Measurements from ENCODE around the gene AGAP3. TPM values are rescaled to one million over a fixed set of nuclear protein-coding genes. Genes with fewer than 3 reads are reported as not detected.
A peak's percentile ranks its signal among the peaks of the same experiment; 100 is the strongest.
"Not testable (repeated sequence)": the region's sequence is repeated elsewhere in the genome, so short reads cannot be mapped to it uniquely, and the experiment has no call there.

AGAP3 gene
- total RNA-seq, result 10 to 100 TPM; 16.7 to 17.7 TPM

DNA sequence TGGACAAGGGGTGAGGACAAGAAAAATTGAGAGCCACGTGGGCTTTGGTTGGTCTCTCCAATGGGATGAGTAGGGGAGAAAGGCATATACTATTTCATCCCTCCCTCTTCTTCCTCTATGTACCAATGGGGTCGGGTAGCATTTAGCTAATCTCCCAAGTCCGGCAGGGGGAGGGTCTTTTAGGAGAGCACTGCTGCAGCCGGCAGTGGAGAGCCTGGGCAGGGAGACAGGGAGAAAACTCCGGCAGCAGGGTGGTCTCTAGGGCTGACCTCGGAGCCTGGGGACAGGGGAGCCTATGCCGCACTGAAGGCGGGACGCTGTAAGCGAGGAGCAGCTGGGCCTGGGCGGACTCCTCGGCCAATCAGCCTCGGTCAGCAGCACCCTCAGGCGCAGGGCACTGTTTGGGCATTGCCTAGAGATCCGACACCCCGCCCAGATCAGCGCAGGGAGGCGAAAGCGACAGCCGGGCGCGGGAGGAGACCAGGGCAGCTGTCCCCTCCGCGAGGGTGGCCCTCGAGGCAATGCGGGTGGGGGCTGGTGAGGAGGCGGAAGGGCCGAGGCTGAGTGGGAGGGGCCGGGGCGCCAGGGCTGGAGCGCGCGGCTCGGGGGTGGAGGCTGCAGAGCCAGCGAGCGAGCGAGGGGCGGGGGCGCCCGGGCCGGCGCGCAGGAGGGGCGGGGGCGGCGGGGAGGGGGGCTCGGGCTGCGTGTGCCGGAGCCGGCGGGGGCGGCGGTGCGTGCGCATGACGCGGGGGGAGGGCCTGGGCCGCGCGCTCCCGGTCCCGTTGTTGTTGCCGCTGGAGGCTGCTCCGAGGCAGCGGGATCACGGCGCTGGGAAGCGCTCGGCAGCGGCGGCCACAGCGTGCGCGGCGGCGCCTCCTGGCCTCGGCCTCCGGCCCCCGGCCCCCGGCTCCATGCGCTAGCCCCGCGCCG, at the start of gene AGAP3:
Gene AGAP3, plus strand, starts transcription at position 785 of the 930 bp plus-strand sequence. CDS start 267 bp downstream, outside the sequence.
- peaks cover 32% of the 10 kb centered on the region for H3K4me1 Mint-ChIP-seq (ENCODE audit: low read depth)
- CTCF ChIA-PET, result interaction anchor here (0.5 to 1.1 kb wide), 3 partner anchors 34 to 77 kb away, joined by 3 read pairs; no protein-coding TSS in a partner anchor
- peaks cover 4% of the 10 kb centered on the region for H3K36me3 Mint-ChIP-seq (ENCODE audit: low read depth)
- H3K27me3 Mint-ChIP-seq (ENCODE audit: low read depth), result peaks cover 9% of the 10 kb centered on the region
- H3K27ac Mint-ChIP-seq, result peak within 1 kb of the TSS; percentile 18
- intact Hi-C loops (cut with micrococcal nuclease), result loop anchor here (2.0 to 10.0 kb wide), 3 partner anchors 25 to 1211 kb away; partner anchors contain the start of genes ATP6V0E2 and ZNF775
- H3K4me3 Mint-ChIP-seq, result peak within 1 kb of the TSS; percentile 84
- DNase-seq, result peak; percentile 36
- no peaks in the 10 kb centered on the region for H3K9me3 Mint-ChIP-seq

DNA sequence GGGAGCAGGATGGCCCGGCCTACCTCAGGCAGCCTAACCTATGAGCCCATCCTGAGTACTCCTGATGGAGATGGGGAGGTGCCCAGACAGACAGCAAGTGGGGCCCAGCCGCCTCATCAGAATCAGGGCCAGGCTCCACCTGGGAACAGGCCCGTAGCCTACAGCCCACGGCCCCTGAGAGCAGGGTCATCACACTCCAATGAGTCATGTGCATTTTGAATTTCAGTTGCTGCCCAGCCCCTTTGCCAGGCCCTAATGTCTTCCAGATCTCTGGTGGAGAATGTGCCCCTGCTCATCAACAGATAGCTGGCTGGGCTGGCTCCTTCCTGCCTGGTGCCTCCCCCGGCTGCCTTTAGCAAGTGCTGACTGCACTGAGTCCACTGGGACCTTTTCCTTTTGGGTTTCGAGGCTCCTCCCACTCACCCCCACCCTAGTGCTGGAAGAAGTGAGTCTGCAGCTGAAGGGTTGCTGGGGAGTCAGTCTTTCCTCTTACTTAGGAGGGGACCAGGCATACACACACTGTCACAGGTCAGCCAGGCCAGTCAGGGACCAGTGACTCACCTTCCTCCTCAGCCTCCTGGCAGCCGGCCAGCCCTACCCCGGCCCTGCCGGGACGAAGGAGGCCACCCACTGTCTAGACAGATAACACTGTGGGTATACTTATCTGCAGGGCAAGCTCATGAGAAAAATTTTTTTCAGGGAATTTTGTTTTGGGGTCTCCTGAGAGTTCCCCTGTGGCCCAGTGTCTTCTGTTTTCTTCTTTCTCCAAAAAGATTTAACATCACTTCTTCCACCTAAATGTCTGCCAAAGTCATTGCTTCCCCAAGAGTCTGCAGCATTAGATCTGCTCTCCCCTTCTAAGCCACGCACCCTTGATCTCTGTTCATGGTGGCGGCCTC, 47.1 kb upstream of the AGAP3 start:
- H3K27me3 Mint-ChIP-seq (ENCODE audit: low read depth), result no peaks in the 10 kb centered on the region
- intact Hi-C loops (cut with micrococcal nuclease), result loop anchor here (1.0 kb wide), 1 partner anchor 19 kb away; no protein-coding TSS in a partner anchor
- peak; percentile 80 for DNase-seq
- no peaks in the 10 kb centered on the region for H3K9me3 Mint-ChIP-seq
- H3K36me3 Mint-ChIP-seq (ENCODE audit: low read depth), result peaks cover 4% of the 10 kb centered on the region
- CTCF ChIA-PET, result interaction anchor here (1.0 to 1.3 kb wide), 2 partner anchors 11 to 29 kb away, joined by 3 to 8 read pairs; partner anchors contain the start of gene ABCB8
- peaks cover 16% of the 10 kb centered on the region for H3K4me1 Mint-ChIP-seq (ENCODE audit: low read depth)
- peak overlapping the region; percentile 35 for H3K27ac Mint-ChIP-seq
- H3K4me3 Mint-ChIP-seq, result no peak overlapping the region

DNA sequence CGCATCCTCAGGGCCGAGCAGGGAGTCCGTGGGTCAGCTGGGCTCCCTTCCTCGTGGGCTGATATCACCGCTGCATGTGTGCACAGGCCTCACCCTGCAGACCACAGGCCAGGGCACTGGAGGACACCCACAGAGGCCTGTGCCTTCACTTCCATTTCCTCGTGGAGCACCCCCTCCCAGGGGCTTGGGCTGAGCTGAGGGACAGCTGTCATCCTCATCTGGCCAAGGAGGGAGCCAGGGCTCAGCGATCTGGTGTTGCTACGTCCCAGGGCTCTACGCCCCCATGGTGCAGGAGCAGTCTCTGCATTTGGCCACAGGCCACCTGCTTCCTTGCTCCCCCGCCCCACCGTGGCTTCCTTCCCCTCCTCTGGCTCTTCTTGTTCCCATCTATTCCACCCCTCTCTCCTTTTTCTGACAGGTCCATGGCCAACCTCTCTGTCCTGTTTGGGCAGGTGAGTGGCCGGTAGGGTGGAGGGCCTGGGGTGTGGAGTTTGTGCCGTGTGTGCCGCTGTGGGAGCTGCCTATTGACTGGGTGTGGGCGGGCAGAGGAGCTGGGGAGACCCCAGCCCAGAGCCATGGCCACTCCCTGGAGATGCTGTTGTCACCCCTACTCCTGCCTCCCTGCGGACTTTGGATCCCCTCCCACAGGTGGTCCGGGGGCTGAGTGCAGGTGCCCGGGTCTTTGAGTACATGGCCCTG, 46.3 kb upstream of the AGAP3 start:
- peaks cover 4% of the 10 kb centered on the region for H3K36me3 Mint-ChIP-seq (ENCODE audit: low read depth)
- DNase-seq, result no peak
- H3K27ac Mint-ChIP-seq, result no peak overlapping the region
- intact Hi-C loops (cut with micrococcal nuclease), result loop anchor here (1.0 kb wide), 1 partner anchor 18 kb away; no protein-coding TSS in a partner anchor
- no peak overlapping the region for H3K4me3 Mint-ChIP-seq
- H3K4me1 Mint-ChIP-seq (ENCODE audit: low read depth), result peaks cover 16% of the 10 kb centered on the region
- CTCF ChIA-PET, result no interaction called here
- no peaks in the 10 kb centered on the region for H3K27me3 Mint-ChIP-seq (ENCODE audit: low read depth)
- no peaks in the 10 kb centered on the region for H3K9me3 Mint-ChIP-seq

DNA sequence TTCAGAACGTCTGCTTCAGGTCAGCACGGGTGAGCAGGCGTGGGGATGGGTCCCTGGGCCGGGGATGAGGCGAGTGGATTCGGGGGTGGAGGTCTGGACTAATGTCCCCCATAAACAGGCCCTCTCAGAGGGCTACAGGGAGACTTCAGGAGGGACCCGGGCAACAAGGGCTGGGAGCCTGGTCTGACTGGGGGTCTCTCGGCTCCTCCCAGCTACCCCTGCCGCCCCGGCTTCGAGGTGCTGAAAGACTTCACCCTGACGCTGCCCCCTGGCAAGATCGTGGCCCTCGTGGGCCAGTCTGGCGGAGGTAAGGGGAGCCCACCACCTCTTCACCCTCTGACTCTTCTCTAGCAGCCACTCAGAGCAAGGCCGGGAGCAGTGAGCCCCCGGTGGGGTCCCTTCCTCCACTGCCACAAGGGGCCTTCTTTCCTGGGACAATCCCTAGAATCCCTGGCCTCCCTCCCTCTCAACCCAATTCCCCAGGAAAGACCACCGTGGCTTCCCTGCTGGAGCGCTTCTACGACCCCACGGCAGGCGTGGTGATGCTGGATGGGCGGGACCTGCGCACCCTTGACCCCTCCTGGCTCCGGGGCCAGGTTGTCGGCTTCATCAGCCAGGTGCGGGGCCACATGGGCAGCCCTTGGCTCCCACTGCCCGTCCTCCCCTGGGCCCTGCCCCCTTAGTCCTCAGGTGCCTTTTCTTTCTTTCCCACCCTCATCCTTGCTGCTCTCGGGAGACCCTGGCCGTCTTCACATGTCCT, 45.5 kb upstream of the AGAP3 start:
- intact Hi-C loops (cut with micrococcal nuclease), result no loop called here
- CTCF ChIA-PET, result no interaction called here
- H3K27me3 Mint-ChIP-seq (ENCODE audit: low read depth), result no peaks in the 10 kb centered on the region
- H3K4me3 Mint-ChIP-seq, result no peak overlapping the region
- no peak for DNase-seq
- peaks cover under 1% of the 10 kb centered on the region for H3K36me3 Mint-ChIP-seq (ENCODE audit: low read depth)
- H3K4me1 Mint-ChIP-seq (ENCODE audit: low read depth), result peaks cover 16% of the 10 kb centered on the region
- no peak overlapping the region for H3K27ac Mint-ChIP-seq
- no peaks in the 10 kb centered on the region for H3K9me3 Mint-ChIP-seq

DNA sequence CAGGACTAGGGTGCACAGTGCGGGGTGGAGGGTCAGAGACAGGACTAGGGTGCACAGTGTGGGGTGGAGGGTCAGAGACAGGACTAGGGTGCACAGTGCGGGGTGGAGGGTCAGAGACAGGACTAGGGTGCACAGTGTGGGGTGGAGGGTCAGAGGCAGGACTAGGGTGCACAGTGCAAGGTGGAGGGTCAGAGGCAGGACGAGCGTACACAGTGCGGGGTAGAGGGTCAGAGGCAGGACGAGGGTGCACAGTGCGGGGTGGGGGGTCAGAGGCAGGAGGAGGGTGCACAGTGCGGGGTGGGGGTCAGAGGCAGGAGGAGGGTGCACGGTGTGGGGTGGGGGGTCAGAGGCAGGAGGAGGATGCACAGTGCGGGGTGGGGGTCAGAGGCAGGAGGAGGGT, 42.8 kb upstream of the AGAP3 start:
- peaks cover 16% of the 10 kb centered on the region for H3K4me1 Mint-ChIP-seq (ENCODE audit: low read depth)
- H3K9me3 Mint-ChIP-seq; intact Hi-C loops (cut with micrococcal nuclease); H3K36me3 Mint-ChIP-seq (ENCODE audit: low read depth); H3K27ac Mint-ChIP-seq; H3K27me3 Mint-ChIP-seq (ENCODE audit: low read depth); DNase-seq; CTCF ChIA-PET; H3K4me3 Mint-ChIP-seq: not testable (repeated sequence)

DNA sequence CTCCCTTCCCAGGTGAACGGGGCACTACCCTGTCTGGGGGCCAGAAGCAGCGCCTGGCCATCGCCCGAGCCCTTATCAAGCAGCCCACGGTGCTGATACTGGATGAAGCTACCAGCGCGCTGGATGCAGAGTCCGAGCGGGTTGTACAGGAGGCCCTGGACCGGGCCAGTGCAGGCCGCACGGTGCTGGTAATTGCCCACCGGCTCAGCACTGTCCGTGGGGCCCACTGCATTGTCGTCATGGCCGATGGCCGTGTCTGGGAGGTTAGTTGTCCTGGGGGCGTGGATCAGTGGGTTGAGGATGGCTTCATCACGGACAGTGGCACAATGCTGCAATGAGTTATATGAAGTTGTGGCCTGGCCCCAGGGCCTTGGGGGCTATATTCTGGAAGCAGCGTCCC, 42.3 kb upstream of the AGAP3 start:
- H3K27ac Mint-ChIP-seq, result no peak overlapping the region
- H3K9me3 Mint-ChIP-seq, result no peaks in the 10 kb centered on the region
- no peaks in the 10 kb centered on the region for H3K36me3 Mint-ChIP-seq (ENCODE audit: low read depth)
- DNase-seq, result no peak
- peaks cover 11% of the 10 kb centered on the region for H3K4me1 Mint-ChIP-seq (ENCODE audit: low read depth)
- intact Hi-C loops (cut with micrococcal nuclease), result no loop called here
- no peaks in the 10 kb centered on the region for H3K27me3 Mint-ChIP-seq (ENCODE audit: low read depth)
- H3K4me3 Mint-ChIP-seq, result no peak overlapping the region
- CTCF ChIA-PET, result no interaction called here

DNA sequence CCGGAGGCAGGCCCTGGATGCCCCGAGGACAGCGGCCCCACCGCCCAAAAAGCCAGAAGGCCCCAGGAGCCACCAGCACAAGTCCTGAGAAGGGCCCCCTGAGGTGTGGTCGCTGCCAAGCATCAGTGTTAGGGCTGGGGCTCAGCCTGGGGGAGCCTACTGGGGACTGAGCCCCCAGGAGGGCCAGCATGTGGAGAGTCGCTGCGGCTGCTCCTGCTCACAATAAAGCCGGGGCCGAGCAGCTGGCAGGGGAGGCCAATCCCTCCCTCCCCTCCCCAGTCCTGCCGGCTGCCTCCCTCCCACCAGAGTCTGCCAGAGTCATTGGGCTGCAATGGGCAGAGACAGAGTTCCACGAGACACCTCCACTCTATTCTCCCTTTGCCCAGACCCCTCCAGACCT, 41.0 kb upstream of the AGAP3 start:
- Mint-ChIP-seq H3K36me3 (ENCODE audit: low read depth) (no peaks in the 10 kb centered on the region), H3K27me3 (ENCODE audit: low read depth) (no peaks in the 10 kb centered on the region), H3K4me3 (no peak overlapping the region), H3K27ac (no peak overlapping the region), H3K9me3 (no peaks in the 10 kb centered on the region), H3K4me1 (ENCODE audit: low read depth) (no peaks in the 10 kb centered on the region)
- intact Hi-C loops (cut with micrococcal nuclease), result no loop called here
- no peak for DNase-seq
- CTCF ChIA-PET, result no interaction called here

DNA sequence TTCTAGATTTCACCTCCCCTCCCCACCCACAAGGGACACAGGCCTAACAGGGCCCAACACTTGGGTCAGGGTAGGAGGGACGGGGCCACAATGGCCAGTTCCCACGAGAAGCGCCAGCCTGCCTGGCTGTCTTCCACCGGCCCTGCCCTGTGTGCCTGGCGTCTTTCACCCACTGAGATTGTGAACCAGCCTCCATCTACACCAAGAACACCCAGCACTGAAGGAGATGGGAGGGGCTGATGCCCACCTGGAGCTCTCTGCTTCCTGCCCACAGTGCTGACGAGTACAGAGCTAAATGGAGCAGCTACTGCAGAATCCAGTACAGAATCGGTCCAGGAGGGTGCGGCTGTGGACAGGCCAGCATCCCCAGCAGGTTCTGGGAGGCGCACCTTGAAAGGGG, 40.3 kb upstream of the AGAP3 start:
- CTCF ChIA-PET, result no interaction called here
- intact Hi-C loops (cut with micrococcal nuclease), result no loop called here
- Mint-ChIP-seq H3K9me3 (no peaks in the 10 kb centered on the region), H3K27ac (no peak overlapping the region), H3K27me3 (ENCODE audit: low read depth) (no peaks in the 10 kb centered on the region), H3K4me1 (ENCODE audit: low read depth) (no peaks in the 10 kb centered on the region), H3K4me3 (no peak overlapping the region), H3K36me3 (ENCODE audit: low read depth) (no peaks in the 10 kb centered on the region)
- DNase-seq, result no peak

DNA sequence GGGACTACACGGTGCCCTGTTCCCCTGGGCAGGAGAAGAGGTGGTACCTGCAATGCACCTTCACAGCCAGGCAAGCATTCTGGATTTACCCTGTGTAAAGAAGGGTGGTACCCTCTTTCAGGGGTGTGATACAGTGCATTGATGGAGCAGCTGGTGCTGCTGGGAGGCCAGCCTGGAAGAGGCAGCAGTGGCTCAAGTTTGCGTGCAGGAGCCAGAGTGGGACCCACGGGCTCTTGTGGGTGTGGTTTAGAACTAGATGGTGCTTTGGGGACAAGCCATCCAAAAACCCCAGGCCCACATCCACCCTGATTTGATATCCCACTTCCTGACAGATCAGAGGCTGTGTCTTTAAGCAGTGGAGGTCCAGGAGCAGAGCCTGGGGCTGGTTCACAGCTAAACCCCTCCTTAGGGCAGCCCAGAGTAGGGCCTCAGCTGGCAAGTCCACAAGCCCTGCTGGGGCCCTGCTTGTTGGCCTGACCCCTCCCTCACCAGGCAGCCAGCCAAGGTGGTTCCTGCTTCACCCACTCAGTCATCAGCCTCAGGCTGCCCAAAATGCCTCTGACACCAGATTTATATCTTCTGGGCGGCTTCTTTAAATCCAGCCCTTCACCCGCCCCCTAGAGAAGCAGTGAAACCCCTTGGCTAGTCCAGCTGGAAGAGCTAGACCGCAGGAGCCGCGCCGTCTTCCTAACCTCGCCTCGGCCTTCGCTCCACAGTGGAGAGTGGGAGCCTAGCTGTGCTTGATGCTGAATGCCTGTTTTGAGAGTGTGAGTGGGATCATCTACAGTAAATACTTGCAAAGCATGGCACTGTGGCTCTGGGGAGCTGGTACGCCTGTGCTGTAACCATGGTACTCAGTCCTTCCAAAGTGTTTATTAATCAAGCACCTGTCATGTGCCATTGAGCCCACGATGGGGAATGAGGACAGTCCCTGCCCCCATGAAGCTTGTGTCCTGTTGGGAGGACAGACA, 39.4 kb upstream of the AGAP3 start:
- H3K4me3 Mint-ChIP-seq, result no peak overlapping the region

DNA sequence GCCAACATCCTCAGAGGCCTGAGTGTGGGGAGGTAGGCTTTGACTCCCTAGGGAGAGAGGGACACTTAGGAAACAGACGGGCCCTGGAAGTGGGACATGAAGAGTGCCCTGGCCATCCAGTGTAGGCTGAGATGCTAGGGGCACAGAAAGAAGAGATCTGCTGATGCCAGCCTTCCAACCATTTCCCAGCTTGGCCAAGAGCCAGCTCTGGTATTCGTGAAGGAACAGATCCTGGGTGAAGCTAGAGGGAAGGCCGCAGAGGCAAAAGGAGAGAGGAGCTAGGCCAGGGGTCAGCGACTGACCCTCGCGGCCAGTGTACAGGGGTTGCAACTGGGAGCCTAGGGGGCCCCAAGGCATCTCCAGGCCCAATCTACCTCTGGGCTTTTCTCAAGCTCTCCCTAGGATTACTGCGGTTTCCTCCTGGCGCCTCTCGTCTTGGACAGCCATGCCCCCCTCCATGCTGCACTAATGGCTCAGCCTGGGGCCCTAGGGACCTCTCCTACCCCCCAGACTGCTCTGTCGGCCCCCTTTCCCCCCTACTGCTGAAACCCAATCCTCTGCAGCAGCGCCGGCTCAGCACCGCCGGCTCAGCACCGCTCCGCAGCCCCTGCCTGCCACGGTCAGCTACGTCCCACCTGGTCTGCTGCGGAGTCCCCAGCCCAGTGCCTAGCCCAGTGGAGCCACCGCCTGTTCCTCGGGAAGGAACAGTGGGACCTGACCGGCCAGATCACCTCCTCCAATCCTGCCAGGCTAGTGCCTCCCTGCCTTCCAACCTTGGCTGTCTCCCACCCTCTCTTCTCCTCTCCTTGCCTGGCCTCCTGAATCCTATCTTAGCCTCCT, 38.1 kb upstream of the AGAP3 start, which contains the start of gene ASIC3:
Gene ASIC3, plus strand, starts transcription at position 556 of the 840 bp plus-strand sequence. CDS start 355 bp downstream, outside the sequence.
- Mint-ChIP-seq H3K27me3 (ENCODE audit: low read depth) (no peaks in the 10 kb centered on the region), H3K9me3 (no peaks in the 10 kb centered on the region), H3K27ac (no peak within 1 kb of the TSS), H3K4me3 (no peak within 1 kb of the TSS), H3K36me3 (ENCODE audit: low read depth) (no peaks in the 10 kb centered on the region), H3K4me1 (ENCODE audit: low read depth) (peaks cover 5% of the 10 kb centered on the region)
- CTCF ChIA-PET, result interaction anchor here (1.0 kb wide), 1 partner anchor 53 kb away, joined by 3 read pairs; no protein-coding TSS in a partner anchor
- DNase-seq, result no peak
- intact Hi-C loops (cut with micrococcal nuclease), result no loop called here

More for the DNA sequence above, 39.4 kb upstream of the AGAP3 start:
- CTCF ChIA-PET, result no interaction called here
- DNase-seq, result no peak
- intact Hi-C loops (cut with micrococcal nuclease), result no loop called here
- H3K27me3 Mint-ChIP-seq (ENCODE audit: low read depth), result no peaks in the 10 kb centered on the region
- no peaks in the 10 kb centered on the region for H3K4me1 Mint-ChIP-seq (ENCODE audit: low read depth)
- no peaks in the 10 kb centered on the region for H3K36me3 Mint-ChIP-seq (ENCODE audit: low read depth)
- no peaks in the 10 kb centered on the region for H3K9me3 Mint-ChIP-seq
- H3K27ac Mint-ChIP-seq, result no peak overlapping the region

Measured in activated naive CD4-positive, alpha-beta T cell treated with anti-CD3 and anti-CD28 coated beads for 36 hours (primary cell).